HEK293 (cell line): ENCODE results near the gene GMCL1.

Experiments used
- CTCF ChIA-PET: fragments of 350-600 bp; formaldehyde crosslinking; extraction: SDS; loops from one replicate; lab custom pipeline; 2021; ENCODE audit warnings: antibody characterized with exemption; lab: Yijun Ruan, JAX
- POLR2A ChIA-PET: fragments of 300-600 bp; formaldehyde crosslinking; extraction: SDS; loops from one replicate; lab custom pipeline; 2020; ENCODE audit warnings: antibody characterized with exemption, inconsistent platforms; lab: Yijun Ruan, JAX
- H3K27ac ChIP-seq: fragments of 200-500 bp; sonication (Bioruptor generic); 2 replicates; pipeline ENCODE4 v1.5.1; 2014; ENCODE audit warnings: low read depth, low read length, control low read depth, inconsistent platforms; ENCODE audit errors: extremely low read depth
- H3K36me3 ChIP-seq, 2 experiments: fragments of 200-500 bp in 1 of 2; sonication (Bioruptor generic) in 1 of 2; 1 replicate in 1 of 2; 2 replicates in 1 of 2; pipeline ENCODE4 v1.5.1; 2014 to 2017; ENCODE audit warnings: inconsistent platforms in 2 of 2, low read length in 2 of 2; ENCODE audit not compliant: control insufficient read depth in 2 of 2, insufficient read depth in 1 of 2
- H3K4me1 ChIP-seq: fragments of 200-500 bp; sonication (Bioruptor generic); 2 replicates; pipeline ENCODE4 v1.5.1; 2014; ENCODE audit warnings: mild to moderate bottlenecking, low read length, inconsistent platforms; ENCODE audit not compliant: control insufficient read depth, insufficient read depth
- H3K4me3 ChIP-seq: 2 replicates; pipeline ENCODE4 v1.5.1; 2011; ENCODE audit warnings: low read depth, mild to moderate bottlenecking, control low read depth, low read length, moderate library complexity
- H3K9me3 ChIP-seq: fragments of 200-500 bp; sonication (Bioruptor generic); 2 replicates; pipeline ENCODE4 v1.5.1; 2014; ENCODE audit warnings: low read depth, low read length, inconsistent platforms; ENCODE audit not compliant: control insufficient read depth, insufficient read depth
- AEBP2 ChIP-seq: fragments of 450-650 bp; formaldehyde crosslinking; IDR thresholded peaks from 2 replicates; pipeline ENCODE4 v1.5.1; 2016; ENCODE audit warnings: missing biosample characterization, missing genetic modification characterization, borderline replicate concordance
- ATF2 ChIP-seq: fragments of 450-650 bp; formaldehyde crosslinking; IDR thresholded peaks from 2 replicates; pipeline ENCODE4 v1.5.1; 2016; ENCODE audit warnings: missing biosample characterization, missing genetic modification characterization, low read depth
- BCL11B ChIP-seq: fragments of 450-650 bp; formaldehyde crosslinking; IDR thresholded peaks from 2 replicates; pipeline ENCODE4 v1.5.1; 2016; ENCODE audit warnings: low read depth, missing biosample characterization, missing genetic modification characterization
- EGR2 ChIP-seq: fragments of 450-650 bp; formaldehyde crosslinking; IDR thresholded peaks from 2 replicates; pipeline ENCODE4 v1.5.1; 2016; ENCODE audit warnings: low read depth, missing biosample characterization, missing genetic modification characterization
- FEZF1 ChIP-seq: fragments of 450-650 bp; formaldehyde crosslinking; IDR thresholded peaks from 2 replicates; pipeline ENCODE4 v1.5.1; 2016; ENCODE audit warnings: missing biosample characterization, missing genetic modification characterization
- PRDM1 ChIP-seq: fragments of 450-650 bp; formaldehyde crosslinking; IDR thresholded peaks from 2 replicates; pipeline ENCODE4; 2016; ENCODE audit warnings: missing biosample characterization, missing genetic modification characterization
- YY2 ChIP-seq: fragments of 450-650 bp; formaldehyde crosslinking; IDR thresholded peaks from 2 replicates; pipeline ENCODE4 v1.5.1; 2016; ENCODE audit warnings: missing biosample characterization, missing genetic modification characterization
- ZBTB44 ChIP-seq: fragments of 450-650 bp; IDR thresholded peaks from 2 replicates; pipeline ENCODE4 v1.5.1; 2018; ENCODE audit warnings: missing biosample characterization, mild to moderate bottlenecking, missing genetic modification characterization
- ZIC2 ChIP-seq: fragments of 450-650 bp; formaldehyde crosslinking; IDR thresholded peaks from 2 replicates; pipeline ENCODE4 v1.5.1; 2016; ENCODE audit warnings: missing biosample characterization, missing genetic modification characterization
- ZNF133 ChIP-seq: fragments of 450-650 bp; formaldehyde crosslinking; IDR thresholded peaks from 2 replicates; pipeline ENCODE4 v1.5.1; 2016; ENCODE audit warnings: missing biosample characterization, missing genetic modification characterization
- ZNF184 ChIP-seq: fragments of 450-650 bp; IDR thresholded peaks from 2 replicates; pipeline ENCODE4 v1.5.1; 2018; ENCODE audit warnings: missing biosample characterization, mild to moderate bottlenecking, missing genetic modification characterization
- ZNF19 ChIP-seq: fragments of 450-650 bp; formaldehyde crosslinking; IDR thresholded peaks from 2 replicates; pipeline ENCODE4; 2016; ENCODE audit warnings: missing biosample characterization, missing genetic modification characterization, low read depth
- ZNF280D ChIP-seq: fragments of 450-650 bp; formaldehyde crosslinking; IDR thresholded peaks from 2 replicates; pipeline ENCODE4 v1.5.1; 2016; ENCODE audit warnings: missing biosample characterization, missing genetic modification characterization
- ZNF341 ChIP-seq: fragments of 450-650 bp; formaldehyde crosslinking; IDR thresholded peaks from 2 replicates; pipeline ENCODE4; 2016; ENCODE audit warnings: low read depth, missing biosample characterization, missing genetic modification characterization
- ZNF354C ChIP-seq: fragments of 450-650 bp; formaldehyde crosslinking; IDR thresholded peaks from 2 replicates; pipeline ENCODE4 v1.5.1; 2016; ENCODE audit warnings: missing biosample characterization, missing genetic modification characterization, low read depth, borderline replicate concordance
- ZNF433 ChIP-seq: fragments of 450-650 bp; formaldehyde crosslinking; IDR thresholded peaks from 2 replicates; pipeline ENCODE4 v1.5.1; 2016; ENCODE audit warnings: missing biosample characterization, missing genetic modification characterization, low read depth
- ZNF513 ChIP-seq: fragments of 450-650 bp; IDR thresholded peaks from 2 replicates; pipeline ENCODE4 v1.5.1; 2018; ENCODE audit warnings: missing biosample characterization, missing genetic modification characterization
- ZNF521 ChIP-seq: fragments of 450-650 bp; formaldehyde crosslinking; IDR thresholded peaks from 2 replicates; pipeline ENCODE4 v1.5.1; 2017; ENCODE audit warnings: missing biosample characterization, mild to moderate bottlenecking, missing genetic modification characterization
- ZNF571 ChIP-seq: fragments of 450-650 bp; formaldehyde crosslinking; IDR thresholded peaks from 2 replicates; pipeline ENCODE4 v1.5.0; 2017; ENCODE audit warnings: missing biosample characterization, missing genetic modification characterization
- ZNF580 ChIP-seq: fragments of 450-650 bp; formaldehyde crosslinking; IDR thresholded peaks from 2 replicates; pipeline ENCODE4 v1.5.1; 2016; ENCODE audit warnings: missing biosample characterization, missing genetic modification characterization
- ZNF626 ChIP-seq: fragments of 450-650 bp; sonication (Bioruptor Pico); formaldehyde crosslinking; IDR thresholded peaks from 2 replicates; pipeline ENCODE4 v1.5.1; 2018; ENCODE audit warnings: missing biosample characterization, missing genetic modification characterization, inconsistent platforms
- ZNF654 ChIP-seq: fragments of 450-650 bp; formaldehyde crosslinking; IDR thresholded peaks from 2 replicates; pipeline ENCODE4 v1.5.1; 2016; ENCODE audit warnings: low read depth, missing biosample characterization, missing genetic modification characterization
- ZNF658 ChIP-seq: fragments of 450-650 bp; formaldehyde crosslinking; IDR thresholded peaks from 2 replicates; pipeline ENCODE4; 2016; ENCODE audit warnings: missing biosample characterization, missing genetic modification characterization
- ZNF76 ChIP-seq: fragments of 450-650 bp; formaldehyde crosslinking; IDR thresholded peaks from 2 replicates; pipeline ENCODE4; 2016; ENCODE audit warnings: low read depth, missing biosample characterization, missing genetic modification characterization, borderline replicate concordance
- ZNF843 ChIP-seq: fragments of 450-650 bp; formaldehyde crosslinking; IDR thresholded peaks from 2 replicates; pipeline ENCODE4 v1.5.1; 2016; ENCODE audit warnings: missing biosample characterization, missing genetic modification characterization
- ZSCAN18 ChIP-seq: fragments of 450-650 bp; formaldehyde crosslinking; IDR thresholded peaks from 2 replicates; pipeline ENCODE4 v1.5.1; 2016; ENCODE audit warnings: missing biosample characterization, missing genetic modification characterization

Gene GMCL1

GRCh38 chr2:69888451-69888850 lies 59.0 kb downstream of the GMCL1 start:
- Histone ChIP-seq H3K4me3 (no peak overlapping the region), H3K36me3 (no peaks in the 10 kb centered on the region), H3K4me1 (no peaks in the 10 kb centered on the region), H3K27ac (no peak overlapping the region), H3K9me3 (no peaks in the 10 kb centered on the region)
- POLR2A ChIA-PET, result no interaction called here
- CTCF ChIA-PET, result no interaction called here
- TF ChIP-seq ZNF521 (tag by site-specific recombination) (no peak), ZNF658 (tag by site-specific recombination) (no peak), ZNF654 (tag by site-specific recombination) (no peak), ZNF280D (tag by site-specific recombination) (no peak), EGR2 (tag by site-specific recombination) (no peak), ZNF133 (tag by site-specific recombination) (no peak), ZNF19 (no peak), ZNF513 (no peak), ATF2 (tag by site-specific recombination) (no peak), PRDM1 (tag by site-specific recombination) (no peak), ZNF433 (no peak), ZNF571 (tag by site-specific recombination) (no peak), BCL11B (tag by site-specific recombination) (no peak), ZBTB44 (tag by site-specific recombination) (no peak), ZNF843 (no peak), ZNF580 (tag by site-specific recombination) (no peak)

GRCh38 chr2:69889302-69889701 lies 59.8 kb downstream of the GMCL1 start:
- Histone ChIP-seq H3K4me1 (no peaks in the 10 kb centered on the region), H3K9me3 (no peaks in the 10 kb centered on the region), H3K36me3 (no peaks in the 10 kb centered on the region), H3K27ac (no peak overlapping the region), H3K4me3 (no peak overlapping the region)
- ChIA-PET POLR2A (interaction anchor here (0.5 kb wide), 1 partner anchor 208 kb away, joined by 6 read pairs; no protein-coding TSS in a partner anchor), CTCF (interaction anchor here (0.7 kb wide), 1 partner anchor 205 kb away, joined by 3 read pairs; no protein-coding TSS in a partner anchor)
- TF ChIP-seq ZNF626 (tag by site-specific recombination) (no peak), ZNF354C (tag by site-specific recombination) (no peak), ZSCAN18 (tag by site-specific recombination) (no peak), ZNF76 (tag by site-specific recombination) (no peak), ZNF184 (tag by site-specific recombination) (no peak), FEZF1 (tag by site-specific recombination) (no peak), YY2 (tag by site-specific recombination) (no peak), ZIC2 (tag by site-specific recombination) (no peak), AEBP2 (tag by site-specific recombination) (no peak), ZNF341 (tag by site-specific recombination) (no peak)
